Measurements from ENCODE around the gene TTBK1.

DNA sequence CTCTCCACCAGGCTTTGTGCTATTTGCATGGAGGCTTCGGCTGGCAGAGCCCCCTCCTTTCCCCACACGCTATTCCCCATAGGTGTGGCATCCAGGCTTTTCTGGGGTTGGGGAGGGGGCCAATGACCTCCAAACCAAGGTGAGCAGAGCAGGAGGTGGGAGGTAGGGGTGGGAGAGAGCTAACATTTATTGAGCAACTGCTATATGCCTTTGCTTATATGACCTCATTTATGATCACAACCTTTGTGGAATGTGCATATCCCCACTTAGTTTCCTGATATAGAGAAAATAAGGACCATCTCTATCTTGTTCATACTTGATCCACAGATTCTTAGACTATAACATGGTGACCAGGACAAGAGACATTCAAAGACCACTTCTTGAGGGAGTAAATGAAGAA, 37.0 kb downstream of the TTBK1 start:
- TF ChIP-seq, protein P1, sequence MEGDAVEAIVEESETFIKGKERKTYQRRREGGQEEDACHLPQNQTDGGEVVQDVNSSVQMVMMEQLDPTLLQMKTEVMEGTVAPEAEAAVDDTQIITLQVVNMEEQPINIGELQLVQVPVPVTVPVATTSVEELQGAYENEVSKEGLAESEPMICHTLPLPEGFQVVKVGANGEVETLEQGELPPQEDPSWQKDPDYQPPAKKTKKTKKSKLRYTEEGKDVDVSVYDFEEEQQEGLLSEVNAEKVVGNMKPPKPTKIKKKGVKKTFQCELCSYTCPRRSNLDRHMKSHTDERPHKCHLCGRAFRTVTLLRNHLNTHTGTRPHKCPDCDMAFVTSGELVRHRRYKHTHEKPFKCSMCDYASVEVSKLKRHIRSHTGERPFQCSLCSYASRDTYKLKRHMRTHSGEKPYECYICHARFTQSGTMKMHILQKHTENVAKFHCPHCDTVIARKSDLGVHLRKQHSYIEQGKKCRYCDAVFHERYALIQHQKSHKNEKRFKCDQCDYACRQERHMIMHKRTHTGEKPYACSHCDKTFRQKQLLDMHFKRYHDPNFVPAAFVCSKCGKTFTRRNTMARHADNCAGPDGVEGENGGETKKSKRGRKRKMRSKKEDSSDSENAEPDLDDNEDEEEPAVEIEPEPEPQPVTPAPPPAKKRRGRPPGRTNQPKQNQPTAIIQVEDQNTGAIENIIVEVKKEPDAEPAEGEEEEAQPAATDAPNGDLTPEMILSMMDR (IDR thresholded peaks at IDR 0.05) = no peak
- TF ChIP-seq EZH2 (IDR thresholded peaks at IDR 0.05; ENCODE audit: borderline replicate concordance, insufficient read depth, low read depth, low read length, poor library complexity, severe bottlenecking) = no peak

All from B cell (primary cell).